SK-N-SH (cell line): Measurements from ENCODE around the gene CX3CR1. TPM values are rescaled to one million over a fixed set of nuclear protein-coding genes. Genes with fewer than 3 reads are reported as not detected.

Source experiments
- CTCF ChIA-PET: fragments of 300-600, 350-600 bp; formaldehyde crosslinking; extraction: SDS; loops from one replicate; lab custom pipeline; 2021; lab: Yijun Ruan, JAX
- POLR2A ChIA-PET: fragments of 350-600 bp; sonication (Branson Sonifier 250); formaldehyde crosslinking; extraction: SDS; loops from one replicate; lab custom pipeline; 2020; ENCODE audit warnings: antibody characterized with exemption, inconsistent platforms; lab: Yijun Ruan, JAX
- DNase-seq: peaks from one replicate; pipeline ENCODE4 v3.0.0; 2012
- H2AFZ ChIP-seq: fragments of 200-600 bp; sonication (generic); 2 replicates; pipeline ENCODE4 v1.8.1; 2016; ENCODE audit warnings: antibody characterized with exemption, mild to moderate bottlenecking, low read depth
- H3F3A ChIP-seq: fragments of 200-600 bp; sonication (generic); replicated peaks from 2 replicates; pipeline ENCODE3; 2016; ENCODE audit warnings: antibody characterized with exemption, mild to moderate bottlenecking; ENCODE audit not compliant: insufficient read depth
- H3K27ac ChIP-seq, 2 experiments: fragments of 200-500 bp in 1 of 2; fragments of 200-600 bp in 1 of 2; sonication (Bioruptor generic) in 1 of 2; sonication (generic), shearing (Covaris generic) in 1 of 2; 2 replicates each; pipeline versions ENCODE4 v1.5.1 to v1.6.1; 2014 to 2016; ENCODE audit warnings: low read depth in 2 of 2, inconsistent platforms in 1 of 2, low read length in 1 of 2, mild to moderate bottlenecking in 1 of 2, mixed read lengths in 1 of 2
- H3K27me3 ChIP-seq: fragments of 200-600 bp; sonication (generic), shearing (Covaris generic); 2 replicates; pipeline ENCODE4 v1.6.1; 2016; ENCODE audit warnings: mixed run types; ENCODE audit not compliant: insufficient read depth
- H3K36me3 ChIP-seq, 2 experiments: fragments of 200-500 bp in 1 of 2; fragments of 200-600 bp in 1 of 2; sonication (Bioruptor generic) in 1 of 2; sonication (generic) in 1 of 2; replicated peaks in 1 of 2; 2 replicates each; pipeline versions ENCODE3 to v1.5.1; 2014 to 2016; ENCODE audit warnings: low read length in 1 of 2, mild to moderate bottlenecking in 1 of 2; ENCODE audit not compliant: insufficient read depth in 2 of 2, control insufficient read depth in 1 of 2
- H3K4me1 ChIP-seq, 2 experiments: fragments of 200-500 bp in 1 of 2; fragments of 200-600 bp in 1 of 2; sonication (Bioruptor generic) in 1 of 2; sonication (generic), shearing (Covaris generic) in 1 of 2; 2 replicates each; pipeline versions ENCODE4 v1.5.1 to v1.6.1; 2014 to 2016; ENCODE audit warnings: low read depth in 1 of 2, low read length in 1 of 2, mixed run types in 1 of 2; ENCODE audit not compliant: insufficient read depth in 2 of 2, control insufficient read depth in 1 of 2
- H3K4me2 ChIP-seq: fragments of 200-600 bp; sonication (generic), shearing (Covaris generic); 2 replicates; pipeline ENCODE4 v1.6.1; 2017; ENCODE audit warnings: mixed run types
- H3K4me3 ChIP-seq, 2 experiments: fragments of 200-500 bp in 1 of 2; fragments of 200-600 bp in 1 of 2; sonication (Bioruptor generic) in 1 of 2; sonication (generic), shearing (Covaris generic) in 1 of 2; 2 replicates each; pipeline versions ENCODE4 v1.5.1 to v1.8.1; 2014 to 2016; ENCODE audit warnings: low read depth in 2 of 2, inconsistent platforms in 1 of 2, low read length in 1 of 2, mild to moderate bottlenecking in 1 of 2, mixed read lengths in 1 of 2, moderate library complexity in 1 of 2
- H3K79me2 ChIP-seq: fragments of 200-600 bp; sonication (generic); 2 replicates; pipeline ENCODE4 v1.8.1; 2017; ENCODE audit warnings: mild to moderate bottlenecking; ENCODE audit not compliant: insufficient read depth
- H3K9ac ChIP-seq: fragments of 200-600 bp; sonication (generic); 2 replicates; pipeline ENCODE4 v1.6.1; 2017; ENCODE audit warnings: mixed run types
- H3K9me2 ChIP-seq: fragments of 200-600 bp; sonication (generic); 2 replicates; pipeline ENCODE4 v1.6.1; 2017; ENCODE audit warnings: mixed run types
- H3K9me3 ChIP-seq: fragments of 200-600 bp; sonication (generic); 2 replicates; pipeline ENCODE4 v1.6.1; 2017; ENCODE audit warnings: mixed run types, mild to moderate bottlenecking, moderate library complexity
- H4K20me1 ChIP-seq: fragments of 200-600 bp; sonication (generic); 2 replicates; pipeline ENCODE4 v1.6.1; 2017; ENCODE audit warnings: mild to moderate bottlenecking, mixed run types; ENCODE audit not compliant: insufficient read depth
- FOXM1 ChIP-seq: IDR thresholded peaks from 2 replicates; pipeline ENCODE4 v1.4.0; 2012; ENCODE audit warnings: low read depth, mild to moderate bottlenecking
- GATA2 ChIP-seq: sonication (generic); formaldehyde crosslinking; IDR thresholded peaks from 2 replicates; pipeline ENCODE4 v1.5.0; 2020; ENCODE audit warnings: mild to moderate bottlenecking, missing genetic modification reagents
- JUND ChIP-seq: IDR thresholded peaks from 2 replicates; pipeline ENCODE4 v1.4.0; 2012
- MEF2A ChIP-seq: IDR thresholded peaks from 2 replicates; pipeline ENCODE4 v1.4.0; 2012; ENCODE audit warnings: low read depth, borderline replicate concordance
- NFIC ChIP-seq: IDR thresholded peaks from 2 replicates; pipeline ENCODE4 v1.4.0; 2012; ENCODE audit warnings: borderline replicate concordance
- NRF1 ChIP-seq: IDR thresholded peaks from 2 replicates; pipeline ENCODE4 v1.6.1; 2012; ENCODE audit warnings: low read depth, mild to moderate bottlenecking, low read length
- RCOR1 ChIP-seq: fragments of 150-350 bp; IDR thresholded peaks from 2 replicates; pipeline ENCODE4 v1.6.1; 2017; ENCODE audit warnings: antibody characterized with exemption, low read length
- SIN3A ChIP-seq: IDR thresholded peaks from 2 replicates; pipeline ENCODE4 v1.6.1; 2012; ENCODE audit warnings: low read depth, mild to moderate bottlenecking, low read length, moderate library complexity, borderline replicate concordance
- TAF1 ChIP-seq: IDR thresholded peaks from 2 replicates; pipeline ENCODE4 v1.6.1; 2012; ENCODE audit warnings: low read depth, mild to moderate bottlenecking, low read length, moderate library complexity, borderline replicate concordance
- YY1 ChIP-seq: IDR thresholded peaks from 2 replicates; pipeline ENCODE4 v1.4.0; 2012; ENCODE audit warnings: low read depth, mild to moderate bottlenecking
- WGBS: methylation state at CpG from one replicate; pipeline ENCODE4 v1.1.6; 2017; ENCODE audit warnings: low lambda C conversion rate; 5-methylcytosine and 5-hydroxymethylcytosine counted together
- polyA plus RNA-seq, 3 experiments: library from polyadenylated mRNA; depleted of rRNA; stranded (reverse); fragments of >200 nt; gene quantifications; 2 replicates each; pipeline ENCODE4 v1.2.3, GENCODE V29; 2012
- TF ChIP-seq, protein P1 (sequence below): IDR thresholded peaks from 2 replicates; pipeline ENCODE4 v1.4.0; 2012; ENCODE audit warnings: low read depth
- TF ChIP-seq, protein P2 (sequence below): fragments of 200-600 bp; sonication (generic); IDR thresholded peaks from 2 replicates; pipeline ENCODE4 v1.6.1; 2017; ENCODE audit warnings: antibody characterized with exemption, mild to moderate bottlenecking, moderate library complexity
- TF ChIP-seq, protein P3 (sequence below): fragments of 150-350 bp; IDR thresholded peaks from 2 replicates; pipeline ENCODE4 v1.6.1; 2016; ENCODE audit warnings: mild to moderate bottlenecking, low read depth, low read length

Gene CX3CR1
- polyA plus RNA-seq, 1 of the 3 experiments (the other 2 are of a cell fraction) = not detected

DNA sequence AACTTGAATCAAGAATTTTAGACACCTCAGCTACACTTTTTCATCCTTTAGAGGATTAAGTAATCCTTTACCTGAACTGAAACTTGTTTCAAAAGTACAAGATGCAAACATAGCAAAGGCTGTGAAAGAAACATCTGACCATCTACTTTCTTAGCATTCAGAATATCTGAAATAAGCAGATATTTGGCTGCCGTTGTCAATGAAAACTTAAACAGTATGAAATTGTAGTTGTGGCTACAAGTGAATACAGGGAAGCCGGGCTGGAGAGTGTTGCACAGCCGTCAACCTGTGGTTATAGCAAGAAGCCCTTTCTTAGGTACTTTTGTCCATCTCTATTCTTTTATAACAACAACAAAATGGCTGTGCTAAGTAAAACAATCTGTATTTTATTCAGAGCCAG, 6.9 kb upstream of the CX3CR1 start:
- WGBS = 92% methylated on average over 3 of the region's 3 CpGs
- CTCF ChIA-PET = interaction anchor here (1.5 to 12.9 kb wide), 5 partner anchors 10 to 162 kb away, joined by 4 to 510 read pairs (median 13); partner anchors contain the start of gene XIRP1
- H3K4me3 ChIP-seq = no peak overlapping the region

DNA sequence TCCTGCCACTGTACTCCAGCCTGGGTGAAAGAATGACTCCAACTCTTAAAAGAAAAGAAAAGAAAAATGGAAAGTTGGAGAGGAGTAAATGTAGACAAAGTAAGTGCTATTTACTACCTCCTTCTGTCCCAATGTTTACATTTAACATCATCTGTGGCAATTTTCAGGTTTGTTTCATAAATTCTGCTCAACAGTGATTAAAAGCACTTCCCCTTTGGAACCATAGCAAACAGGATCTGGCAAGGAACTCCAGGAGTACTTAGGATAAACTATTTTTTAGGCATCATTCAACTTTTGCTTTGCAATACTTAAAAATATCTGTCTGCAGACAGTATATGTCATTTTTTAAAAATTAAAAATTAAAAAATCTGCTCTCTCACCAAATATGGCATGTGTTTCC, 5.5 kb upstream of the CX3CR1 start:
- Histone ChIP-seq H4K20me1 (no peaks in the 10 kb centered on the region), H3K79me2 (no peaks in the 10 kb centered on the region), H3K36me3 (no peaks in the 10 kb centered on the region), H2AFZ (no peak overlapping the region), H3K9me2 (no peaks in the 10 kb centered on the region), H3K27ac (no peak overlapping the region), H3K9me3 (no peaks in the 10 kb centered on the region), H3K27me3 (no peaks in the 10 kb centered on the region), H3K4me3 (no peak overlapping the region)
- POLR2A ChIA-PET = no interaction called here
- CTCF ChIA-PET = interaction anchor here (2.4 to 12.9 kb wide), 2 partner anchors 94 to 158 kb away, joined by 13 to 510 read pairs; partner anchors contain the start of gene XIRP1
- TF ChIP-seq NRF1 = no peak
- TF ChIP-seq RCOR1 = no peak
- TF ChIP-seq GATA2 (CRISPR knock-in tag) = no peak
- TF ChIP-seq, protein P1, sequence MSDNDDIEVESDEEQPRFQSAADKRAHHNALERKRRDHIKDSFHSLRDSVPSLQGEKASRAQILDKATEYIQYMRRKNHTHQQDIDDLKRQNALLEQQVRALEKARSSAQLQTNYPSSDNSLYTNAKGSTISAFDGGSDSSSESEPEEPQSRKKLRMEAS = no peak
- TF ChIP-seq, protein P2, sequence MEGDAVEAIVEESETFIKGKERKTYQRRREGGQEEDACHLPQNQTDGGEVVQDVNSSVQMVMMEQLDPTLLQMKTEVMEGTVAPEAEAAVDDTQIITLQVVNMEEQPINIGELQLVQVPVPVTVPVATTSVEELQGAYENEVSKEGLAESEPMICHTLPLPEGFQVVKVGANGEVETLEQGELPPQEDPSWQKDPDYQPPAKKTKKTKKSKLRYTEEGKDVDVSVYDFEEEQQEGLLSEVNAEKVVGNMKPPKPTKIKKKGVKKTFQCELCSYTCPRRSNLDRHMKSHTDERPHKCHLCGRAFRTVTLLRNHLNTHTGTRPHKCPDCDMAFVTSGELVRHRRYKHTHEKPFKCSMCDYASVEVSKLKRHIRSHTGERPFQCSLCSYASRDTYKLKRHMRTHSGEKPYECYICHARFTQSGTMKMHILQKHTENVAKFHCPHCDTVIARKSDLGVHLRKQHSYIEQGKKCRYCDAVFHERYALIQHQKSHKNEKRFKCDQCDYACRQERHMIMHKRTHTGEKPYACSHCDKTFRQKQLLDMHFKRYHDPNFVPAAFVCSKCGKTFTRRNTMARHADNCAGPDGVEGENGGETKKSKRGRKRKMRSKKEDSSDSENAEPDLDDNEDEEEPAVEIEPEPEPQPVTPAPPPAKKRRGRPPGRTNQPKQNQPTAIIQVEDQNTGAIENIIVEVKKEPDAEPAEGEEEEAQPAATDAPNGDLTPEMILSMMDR = no peak
- TF ChIP-seq TAF1 = no peak
- TF ChIP-seq, protein P3, sequence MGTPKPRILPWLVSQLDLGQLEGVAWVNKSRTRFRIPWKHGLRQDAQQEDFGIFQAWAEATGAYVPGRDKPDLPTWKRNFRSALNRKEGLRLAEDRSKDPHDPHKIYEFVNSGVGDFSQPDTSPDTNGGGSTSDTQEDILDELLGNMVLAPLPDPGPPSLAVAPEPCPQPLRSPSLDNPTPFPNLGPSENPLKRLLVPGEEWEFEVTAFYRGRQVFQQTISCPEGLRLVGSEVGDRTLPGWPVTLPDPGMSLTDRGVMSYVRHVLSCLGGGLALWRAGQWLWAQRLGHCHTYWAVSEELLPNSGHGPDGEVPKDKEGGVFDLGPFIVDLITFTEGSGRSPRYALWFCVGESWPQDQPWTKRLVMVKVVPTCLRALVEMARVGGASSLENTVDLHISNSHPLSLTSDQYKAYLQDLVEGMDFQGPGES = no peak
- no peak for TF ChIP-seq NFIC
- TF ChIP-seq FOXM1 = no peak
- TF ChIP-seq, all 33 proteins: peak for 0
- no peak overlapping the region for H3K9ac ChIP-seq
- no peaks in the 10 kb centered on the region for H3K4me1 ChIP-seq
- no peak for DNase-seq
- H3F3A ChIP-seq = no peaks in the 10 kb centered on the region
- no peak overlapping the region for H3K4me2 ChIP-seq

More for the DNA sequence above, 6.9 kb upstream of the CX3CR1 start:
- Histone ChIP-seq H3K36me3 (no peaks in the 10 kb centered on the region), H3K27ac (no peak overlapping the region), H3F3A (no peaks in the 10 kb centered on the region), H3K27me3 (no peaks in the 10 kb centered on the region), H3K9ac (no peak overlapping the region)
- no peak for DNase-seq
- TF ChIP-seq YY1 = no peak
- no peak for TF ChIP-seq RCOR1
- TF ChIP-seq JUND = no peak
- TF ChIP-seq SIN3A = no peak
- TF ChIP-seq MEF2A = no peak
- TF ChIP-seq, protein P3 = no peak
- TF ChIP-seq, all 33 proteins: peak for 0
- H3K79me2 ChIP-seq = no peaks in the 10 kb centered on the region
- no peak overlapping the region for H2AFZ ChIP-seq
- no peaks in the 10 kb centered on the region for H3K4me1 ChIP-seq
- H3K9me3 ChIP-seq = no peaks in the 10 kb centered on the region
- POLR2A ChIA-PET = no interaction called here
- no peaks in the 10 kb centered on the region for H3K9me2 ChIP-seq
- H4K20me1 ChIP-seq = no peaks in the 10 kb centered on the region
- no peak overlapping the region for H3K4me2 ChIP-seq
